ENCODE results near the gene OOSP4A. TPM values are rescaled to one million over a fixed set of nuclear protein-coding genes. Genes with fewer than 3 reads are reported as not detected.
A peak's percentile ranks its signal among the peaks of the same experiment; 100 is the strongest.

The OOSP4A gene
- polyA plus RNA-seq (2013): not detected in 2 replicates

- Histone ChIP-seq H3K14ac (ENCODE audit: low read length) (no peak within 1 kb of the TSS), H3K79me1 (ENCODE audit: low read length) (no peaks in the 10 kb centered on the region), H3K4me1 (ENCODE audit: control insufficient read depth in 1 of 2, insufficient read depth in 2 of 2, low read length in 2 of 2) (peaks cover 0 to 4% of the 10 kb centered on the region in 2 experiments), H3K9me3 (ENCODE audit: insufficient read depth, low read depth, low read length) (no peaks in the 10 kb centered on the region), H3K18ac (ENCODE audit: low read length) (no peak within 1 kb of the TSS), H4K12ac (ENCODE audit: low read depth, low read length) (no peak within 1 kb of the TSS), H3K9ac (ENCODE audit: low read length) (no peak within 1 kb of the TSS), H2BK120ac (ENCODE audit: insufficient read depth, low read length, poor library complexity) (no peak within 1 kb of the TSS), H2BK5ac (ENCODE audit: low read depth, low read length, poor library complexity) (no peak within 1 kb of the TSS), H3K4ac (ENCODE audit: low read depth, low read length) (no peak within 1 kb of the TSS), H3K4me3 (ENCODE audit: low read depth, low read length) (no peak within 1 kb of the TSS), H2AK5ac (ENCODE audit: low read length) (no peak within 1 kb of the TSS), H3K27ac (ENCODE audit: low read depth, low read length) (no peak within 1 kb of the TSS), H4K91ac (ENCODE audit: low read depth, low read length) (no peak within 1 kb of the TSS), H2AFZ (ENCODE audit: insufficient read depth, low read length, poor library complexity) (no peak within 1 kb of the TSS), H3K79me2 (ENCODE audit: control insufficient read depth, insufficient read depth, low read length, poor library complexity) (no peaks in the 10 kb centered on the region), H3K36me3 (ENCODE audit: control insufficient read depth in 1 of 2, insufficient read depth in 2 of 2, low read length in 2 of 2) (no peaks in the 10 kb centered on the region), H4K8ac (ENCODE audit: low read depth, low read length) (no peak within 1 kb of the TSS), H3K27me3 (ENCODE audit: insufficient read depth, low read length) (no peaks in the 10 kb centered on the region), H3K23ac (ENCODE audit: low read length) (no peak within 1 kb of the TSS), H2BK12ac (ENCODE audit: low read length) (no peak within 1 kb of the TSS), H3K4me2 (ENCODE audit: low read length) (no peak within 1 kb of the TSS)
- WGBS (ENCODE audit: extremely low coverage, insufficient coverage, insufficient read length): no CpG with 5 or more reads among the region's 3 CpGs
- no peak for DNase-seq
Measured at GRCh38 chr11:59963733-59964132, at the start of gene OOSP4A. OOSP4A (plus strand) TSS chr11:59964033; CDS start chr11:59964033, 0 bp downstream.

- Histone ChIP-seq H3K14ac (ENCODE audit: low read length) (no peak overlapping the region), H3K27ac (ENCODE audit: low read depth, low read length) (no peak overlapping the region), H4K8ac (ENCODE audit: low read depth, low read length) (no peak overlapping the region), H2AK5ac (ENCODE audit: low read length) (no peak overlapping the region), H3K79me2 (ENCODE audit: control insufficient read depth, insufficient read depth, low read length, poor library complexity) (no peaks in the 10 kb centered on the region), H3K18ac (ENCODE audit: low read length) (no peak overlapping the region), H4K91ac (ENCODE audit: low read depth, low read length) (no peak overlapping the region), H2BK120ac (ENCODE audit: insufficient read depth, low read length, poor library complexity) (no peak overlapping the region), H3K27me3 (ENCODE audit: insufficient read depth, low read length) (no peaks in the 10 kb centered on the region), H2BK5ac (ENCODE audit: low read depth, low read length, poor library complexity) (no peak overlapping the region), H3K79me1 (ENCODE audit: low read length) (no peaks in the 10 kb centered on the region), H2AFZ (ENCODE audit: insufficient read depth, low read length, poor library complexity) (no peak overlapping the region), H3K4me1 (ENCODE audit: control insufficient read depth in 1 of 2, insufficient read depth in 2 of 2, low read length in 2 of 2) (no peaks in the 10 kb centered on the region), H3K9ac (ENCODE audit: low read length) (no peak overlapping the region), H3K36me3 (ENCODE audit: control insufficient read depth in 1 of 2, insufficient read depth in 2 of 2, low read length in 2 of 2) (peaks cover 0 to 3% of the 10 kb centered on the region in 2 experiments), H2BK12ac (ENCODE audit: low read length) (no peak overlapping the region), H4K12ac (ENCODE audit: low read depth, low read length) (no peak overlapping the region), H3K9me3 (ENCODE audit: insufficient read depth, low read depth, low read length) (peaks cover 2% of the 10 kb centered on the region), H3K4me3 (ENCODE audit: low read depth, low read length) (no peak overlapping the region), H3K4me2 (ENCODE audit: low read length) (no peak overlapping the region), H3K23ac (ENCODE audit: low read length) (no peak overlapping the region), H3K4ac (ENCODE audit: low read depth, low read length) (no peak overlapping the region)
- WGBS (ENCODE audit: extremely low coverage, insufficient coverage, insufficient read length): no CpG with 5 or more reads among the region's 2 CpGs
- DNase-seq: no peak
Measured at GRCh38 chr11:59918480-59918879, 45.4 kb upstream of the OOSP4A start.

GRCh38 chr11:59918987-59919589 is 44.7 kb upstream of the OOSP4A start:
- Histone ChIP-seq H2AK5ac (ENCODE audit: low read length) (no peak overlapping the region), H3K4me2 (ENCODE audit: low read length) (no peak overlapping the region), H3K4me1 (ENCODE audit: control insufficient read depth in 1 of 2, insufficient read depth in 2 of 2, low read length in 2 of 2) (no peaks in the 10 kb centered on the region), H3K9me3 (ENCODE audit: insufficient read depth, low read depth, low read length) (peaks cover 2% of the 10 kb centered on the region), H4K91ac (ENCODE audit: low read depth, low read length) (no peak overlapping the region), H2BK120ac (ENCODE audit: insufficient read depth, low read length, poor library complexity) (no peak overlapping the region), H3K9ac (ENCODE audit: low read length) (no peak overlapping the region), H3K27me3 (ENCODE audit: insufficient read depth, low read length) (no peaks in the 10 kb centered on the region), H4K8ac (ENCODE audit: low read depth, low read length) (no peak overlapping the region), H2BK5ac (ENCODE audit: low read depth, low read length, poor library complexity) (no peak overlapping the region), H3K4me3 (ENCODE audit: low read depth, low read length) (no peak overlapping the region), H2BK12ac (ENCODE audit: low read length) (no peak overlapping the region), H3K23ac (ENCODE audit: low read length) (no peak overlapping the region), H3K27ac (ENCODE audit: low read depth, low read length) (no peak overlapping the region), H3K14ac (ENCODE audit: low read length) (no peak overlapping the region), H3K79me1 (ENCODE audit: low read length) (no peaks in the 10 kb centered on the region), H3K18ac (ENCODE audit: low read length) (no peak overlapping the region), H2AFZ (ENCODE audit: insufficient read depth, low read length, poor library complexity) (no peak overlapping the region), H3K36me3 (ENCODE audit: control insufficient read depth in 1 of 2, insufficient read depth in 2 of 2, low read length in 2 of 2) (peaks cover 0 to 3% of the 10 kb centered on the region in 2 experiments), H3K4ac (ENCODE audit: low read depth, low read length) (no peak overlapping the region), H3K79me2 (ENCODE audit: control insufficient read depth, insufficient read depth, low read length, poor library complexity) (no peaks in the 10 kb centered on the region), H4K12ac (ENCODE audit: low read depth, low read length) (no peak overlapping the region)
- peak in 1 of 2 donors; percentile 9 for DNase-seq
- no CpG with 5 or more reads among the region's 3 CpGs for WGBS (ENCODE audit: extremely low coverage, insufficient coverage, insufficient read length)

GRCh38 chr11:59923813-59924212 is 40.0 kb upstream of the OOSP4A start:
- Histone ChIP-seq H3K27ac (ENCODE audit: low read depth, low read length) (no peak overlapping the region), H3K4me2 (ENCODE audit: low read length) (no peak overlapping the region), H2AFZ (ENCODE audit: insufficient read depth, low read length, poor library complexity) (no peak overlapping the region), H3K23ac (ENCODE audit: low read length) (no peak overlapping the region), H3K18ac (ENCODE audit: low read length) (no peak overlapping the region), H2AK5ac (ENCODE audit: low read length) (no peak overlapping the region), H3K9ac (ENCODE audit: low read length) (no peak overlapping the region), H3K27me3 (ENCODE audit: insufficient read depth, low read length) (no peaks in the 10 kb centered on the region), H3K36me3 (ENCODE audit: control insufficient read depth in 1 of 2, insufficient read depth in 2 of 2, low read length in 2 of 2) (no peaks in the 10 kb centered on the region), H2BK120ac (ENCODE audit: insufficient read depth, low read length, poor library complexity) (no peak overlapping the region), H3K9me3 (ENCODE audit: insufficient read depth, low read depth, low read length) (peaks cover 2% of the 10 kb centered on the region), H3K4me3 (ENCODE audit: low read depth, low read length) (no peak overlapping the region), H3K4me1 (ENCODE audit: control insufficient read depth in 1 of 2, insufficient read depth in 2 of 2, low read length in 2 of 2) (no peaks in the 10 kb centered on the region), H3K4ac (ENCODE audit: low read depth, low read length) (no peak overlapping the region), H3K14ac (ENCODE audit: low read length) (no peak overlapping the region), H2BK12ac (ENCODE audit: low read length) (no peak overlapping the region), H4K8ac (ENCODE audit: low read depth, low read length) (no peak overlapping the region), H4K12ac (ENCODE audit: low read depth, low read length) (no peak overlapping the region), H4K91ac (ENCODE audit: low read depth, low read length) (no peak overlapping the region), H3K79me1 (ENCODE audit: low read length) (no peaks in the 10 kb centered on the region), H3K79me2 (ENCODE audit: control insufficient read depth, insufficient read depth, low read length, poor library complexity) (no peaks in the 10 kb centered on the region), H2BK5ac (ENCODE audit: low read depth, low read length, poor library complexity) (no peak overlapping the region)
- no peak for DNase-seq
- WGBS (ENCODE audit: extremely low coverage, insufficient coverage, insufficient read length): no CpG with 5 or more reads among the region's 6 CpGs

All from trophoblast cell (in vitro differentiated cells and primary cell).